ENCODE results near the gene ADAM12.

Gene ADAM12

GRCh38 chr10:126074291-126074690, 314.0 kb downstream of the ADAM12 start:
- no peak for DNase-seq (ENCODE audit: insufficient read length)
- no peak for FAIRE-seq
- no peak for TF ChIP-seq TAF1 (IDR thresholded peaks at IDR 0.05; ENCODE audit: borderline replicate concordance, low read depth, low read length)
- TF ChIP-seq POLR2AphosphoS5 (IDR thresholded peaks at IDR 0.05; ENCODE audit: low read depth, low read length) = no peak
- no peak for TF ChIP-seq POLR2A (IDR thresholded peaks at IDR 0.05; ENCODE audit: low read depth, low read length)

- no peak for TF ChIP-seq TAF1 (IDR thresholded peaks at IDR 0.05; ENCODE audit: borderline replicate concordance, low read depth, low read length)
- no peak for TF ChIP-seq POLR2AphosphoS5 (IDR thresholded peaks at IDR 0.05; ENCODE audit: low read depth, low read length)
- no peak for TF ChIP-seq POLR2A (IDR thresholded peaks at IDR 0.05; ENCODE audit: low read depth, low read length)
- no peak for FAIRE-seq
- no peak for DNase-seq (ENCODE audit: insufficient read length)
Observed at GRCh38 chr10:126073606-126074005, 314.7 kb downstream of the ADAM12 start.

GRCh38 chr10:126072622-126073021, 315.7 kb downstream of the ADAM12 start:
- FAIRE-seq (no peak), DNase-seq (ENCODE audit: insufficient read length) (no peak)
- TF ChIP-seq TAF1 (IDR thresholded peaks at IDR 0.05; ENCODE audit: borderline replicate concordance, low read depth, low read length) (no peak), POLR2A (IDR thresholded peaks at IDR 0.05; ENCODE audit: low read depth, low read length) (no peak), POLR2AphosphoS5 (IDR thresholded peaks at IDR 0.05; ENCODE audit: low read depth, low read length) (no peak)

GRCh38 chr10:126070476-126071215, 317.6 kb downstream of the ADAM12 start:
- FAIRE-seq (no peak), DNase-seq (ENCODE audit: insufficient read length) (no peak)
- TF ChIP-seq POLR2A (IDR thresholded peaks at IDR 0.05; ENCODE audit: low read depth, low read length) = no peak

GRCh38 chr10:126068322-126068721, 320.0 kb downstream of the ADAM12 start:
- TF ChIP-seq POLR2AphosphoS5 (IDR thresholded peaks at IDR 0.05; ENCODE audit: low read depth, low read length) = no peak
- no peak for TF ChIP-seq TAF1 (IDR thresholded peaks at IDR 0.05; ENCODE audit: borderline replicate concordance, low read depth, low read length)
- DNase-seq (ENCODE audit: insufficient read length) (no peak), FAIRE-seq (no peak)

GRCh38 chr10:126066456-126066855, 321.8 kb downstream of the ADAM12 start:
- TF ChIP-seq TAF1 (IDR thresholded peaks at IDR 0.05; ENCODE audit: borderline replicate concordance, low read depth, low read length) (no peak), POLR2A (IDR thresholded peaks at IDR 0.05; ENCODE audit: low read depth, low read length) (no peak), POLR2AphosphoS5 (IDR thresholded peaks at IDR 0.05; ENCODE audit: low read depth, low read length) (no peak)
- DNase-seq (ENCODE audit: insufficient read length) (no peak), FAIRE-seq (no peak)

GRCh38 chr10:126065751-126066377, 322.4 kb downstream of the ADAM12 start:
- FAIRE-seq (no peak), DNase-seq (ENCODE audit: insufficient read length) (no peak)
- TF ChIP-seq POLR2AphosphoS5 (IDR thresholded peaks at IDR 0.05; ENCODE audit: low read depth, low read length) (no peak), POLR2A (IDR thresholded peaks at IDR 0.05; ENCODE audit: low read depth, low read length) (no peak), TAF1 (IDR thresholded peaks at IDR 0.05; ENCODE audit: borderline replicate concordance, low read depth, low read length) (no peak)

GRCh38 chr10:126064512-126064911, 323.8 kb downstream of the ADAM12 start:
- DNase-seq (ENCODE audit: insufficient read length) (no peak), FAIRE-seq (no peak)
- TF ChIP-seq TAF1 (IDR thresholded peaks at IDR 0.05; ENCODE audit: borderline replicate concordance, low read depth, low read length) (no peak), POLR2A (IDR thresholded peaks at IDR 0.05; ENCODE audit: low read depth, low read length) (no peak)

GRCh38 chr10:126063353-126063791, 324.9 kb downstream of the ADAM12 start:
- FAIRE-seq (no peak), DNase-seq (ENCODE audit: insufficient read length) (no peak)
- TF ChIP-seq TAF1 (IDR thresholded peaks at IDR 0.05; ENCODE audit: borderline replicate concordance, low read depth, low read length) (no peak), POLR2A (IDR thresholded peaks at IDR 0.05; ENCODE audit: low read depth, low read length) (no peak), POLR2AphosphoS5 (IDR thresholded peaks at IDR 0.05; ENCODE audit: low read depth, low read length) (no peak)

GRCh38 chr10:126062131-126063032, 325.9 kb downstream of the ADAM12 start:
- DNase-seq (ENCODE audit: insufficient read length) (no peak), FAIRE-seq (no peak)
- TF ChIP-seq POLR2AphosphoS5 (IDR thresholded peaks at IDR 0.05; ENCODE audit: low read depth, low read length) (no peak), TAF1 (IDR thresholded peaks at IDR 0.05; ENCODE audit: borderline replicate concordance, low read depth, low read length) (no peak)

- TF ChIP-seq TAF1 (IDR thresholded peaks at IDR 0.05; ENCODE audit: borderline replicate concordance, low read depth, low read length) (no peak), POLR2AphosphoS5 (IDR thresholded peaks at IDR 0.05; ENCODE audit: low read depth, low read length) (no peak), POLR2A (IDR thresholded peaks at IDR 0.05; ENCODE audit: low read depth, low read length) (no peak)
- no peak for FAIRE-seq
- no peak for DNase-seq (ENCODE audit: insufficient read length)
Observed at GRCh38 chr10:126061526-126061925, 326.8 kb downstream of the ADAM12 start.
